ENCODE measurements around the gene CSPG4.

DNA sequence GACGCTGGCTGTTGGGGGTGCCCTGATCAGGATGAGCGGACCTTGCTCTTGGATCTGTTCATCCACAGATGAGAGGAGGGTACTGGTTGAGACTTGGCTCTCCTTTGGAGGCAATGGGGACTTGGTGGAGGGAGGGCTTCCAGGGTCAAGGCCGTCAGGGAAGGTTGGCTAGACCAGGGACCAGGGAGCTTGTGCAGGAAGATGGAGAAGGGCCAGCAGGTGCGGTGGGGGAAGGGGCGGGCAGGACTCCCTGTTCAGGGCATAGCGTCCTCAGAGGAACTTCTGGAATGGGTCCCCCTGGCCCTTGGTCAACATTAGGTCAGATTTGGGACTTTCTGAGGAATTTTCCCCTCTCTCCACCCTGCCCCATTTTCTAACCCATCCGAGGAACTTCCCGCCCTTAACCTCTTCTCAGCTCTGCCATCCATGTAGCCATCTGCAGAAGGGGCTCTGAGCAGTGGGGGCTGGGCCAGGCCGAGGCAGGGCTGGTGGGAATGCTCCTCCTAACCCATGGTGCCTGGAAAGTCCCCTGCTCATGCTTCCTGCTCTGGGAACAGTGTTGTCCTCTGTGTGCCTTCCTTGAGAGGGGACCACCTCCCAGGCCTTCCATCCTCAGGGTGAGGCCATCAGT, 53.4 kb downstream of the CSPG4 start:
- TF ChIP-seq EZH2 (IDR thresholded peaks at IDR 0.05) (no peak), POLR2AphosphoS5 (IDR thresholded peaks at IDR 0.05; ENCODE audit: borderline replicate concordance, low read depth, low read length) (no peak)
